Lower leg skin (tissue), 3 donors: ENCODE data around the gene TTC3.

Source experiments
- CTCF ChIP-seq, 3 donors: fragments of 450-650 bp; IDR thresholded peaks; one replicate each; pipeline ENCODE4 v1.5.1; 2016; ENCODE audit warnings: antibody characterized with exemption in 3 of 3, mild to moderate bottlenecking in 3 of 3, moderate library complexity in 2 of 3
- POLR2A ChIP-seq, 2 donors: fragments of 450-650 bp; IDR thresholded peaks; one replicate each; pipeline ENCODE4 v1.6.1; 2016 to 2017; ENCODE audit warnings: antibody characterized with exemption in 2 of 2, mild to moderate bottlenecking in 1 of 2, moderate library complexity in 1 of 2

GRCh38 chr21:37220433-37220980 is 147.5 kb downstream of the TTC3 start:
- no peak for TF ChIP-seq CTCF (IDR thresholded peaks at IDR 0.05)
- TF ChIP-seq POLR2A (IDR thresholded peaks at IDR 0.05), result no peak
